ENCODE measurements around the gene PLCG2.
"Not testable (repeated sequence)": the region's sequence is repeated elsewhere in the genome, so short reads cannot be mapped to it uniquely, and the experiment has no call there.

PLCG2 gene

DNA sequence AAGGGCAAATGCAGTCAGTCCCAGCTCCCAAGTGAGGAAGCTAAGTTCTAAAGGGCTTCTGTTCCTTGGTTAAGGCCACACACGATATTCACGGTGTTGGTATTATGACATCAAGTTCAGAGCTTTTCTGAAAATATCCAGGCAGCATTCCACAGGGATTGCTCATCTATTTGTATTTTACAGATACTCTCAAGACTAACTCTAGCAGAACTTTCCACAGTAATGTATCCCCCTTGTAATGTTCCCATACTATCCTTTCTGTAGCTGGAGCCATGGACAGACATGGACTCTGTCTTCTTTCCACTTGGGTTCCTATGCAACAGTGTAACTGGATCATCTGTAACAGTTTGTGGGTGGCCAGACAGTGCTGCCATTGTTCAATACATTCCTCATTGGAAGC is 218.6 kb downstream of the PLCG2 start:
- DNase-seq (ENCODE audit: low read depth): no peak

DNA sequence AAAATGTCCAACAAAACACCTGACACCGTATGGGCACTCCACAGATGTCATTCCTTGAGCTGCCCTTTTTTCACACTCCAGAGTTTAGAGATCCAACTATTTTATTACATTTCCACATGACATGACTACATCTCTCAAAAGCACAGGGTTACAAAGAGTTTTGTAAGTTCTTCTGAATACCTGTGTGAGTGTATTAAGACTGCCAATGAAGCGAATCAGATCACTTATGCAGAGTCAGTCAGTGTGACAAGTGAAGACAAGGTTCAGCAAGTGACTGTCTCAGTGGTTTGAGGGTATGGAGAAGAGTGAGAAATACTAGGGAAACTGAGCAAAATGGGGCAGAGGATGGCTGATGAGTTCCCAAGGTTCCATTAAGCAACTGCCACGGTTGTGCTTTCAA is 223.7 kb downstream of the PLCG2 start:
- no peak for DNase-seq (ENCODE audit: low read depth)

DNA sequence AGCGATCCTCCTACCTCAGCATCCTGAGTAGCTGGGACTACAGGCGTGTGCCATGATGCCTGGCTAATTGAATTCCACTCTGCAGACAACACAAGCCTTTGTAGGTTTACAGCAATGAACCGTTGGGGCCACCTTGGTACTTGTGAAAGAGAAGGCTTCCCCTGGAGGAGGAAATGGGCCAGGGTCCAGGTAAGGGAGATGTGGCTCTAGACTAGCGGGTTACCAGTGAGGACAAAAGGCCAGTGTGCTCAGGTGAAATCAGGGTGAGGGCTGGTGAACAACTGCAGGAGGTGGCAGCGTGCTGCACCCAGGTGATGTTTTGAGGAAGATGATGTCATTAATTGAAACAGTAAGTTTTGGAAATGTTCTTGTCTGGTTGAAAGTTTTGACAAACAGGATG is 225.5 kb downstream of the PLCG2 start:
- DNase-seq (ENCODE audit: low read depth): no peak

DNA sequence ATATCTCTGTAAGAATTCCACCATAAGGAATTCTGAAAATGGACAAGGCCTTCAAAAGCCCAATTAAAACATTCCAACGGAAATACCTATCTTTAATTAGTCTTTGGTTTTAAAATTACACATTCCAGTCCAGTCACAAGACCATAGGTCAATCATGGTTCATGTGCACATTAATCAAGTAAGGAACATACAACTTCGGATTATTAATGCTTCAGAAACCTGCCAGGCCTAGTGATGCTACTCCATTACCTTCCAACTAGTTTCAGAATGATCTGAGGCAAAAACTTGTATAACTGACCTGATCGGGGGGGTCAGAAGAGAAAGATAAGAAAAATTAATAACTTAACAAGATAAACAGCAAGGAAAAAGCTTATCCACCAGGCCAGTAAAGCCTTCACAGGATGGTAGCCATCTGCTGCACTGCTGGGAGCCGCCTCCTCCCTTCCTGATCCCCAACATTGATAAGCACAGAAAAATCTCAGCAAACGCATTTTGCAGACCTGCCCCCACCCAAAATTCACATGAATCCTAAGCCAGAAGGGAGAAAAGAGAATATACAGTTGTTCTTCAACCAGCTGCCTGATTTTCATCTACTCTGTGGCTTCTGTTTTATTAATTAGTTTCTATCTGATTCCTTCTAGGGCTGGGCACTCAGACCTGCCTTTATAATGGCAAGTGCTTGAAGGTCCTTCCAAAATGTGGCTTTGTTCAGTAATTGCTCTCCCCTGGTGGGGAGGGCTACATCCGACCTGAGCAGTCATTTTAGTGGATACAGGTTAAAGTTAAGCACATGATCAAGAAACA is 226.1 kb downstream of the PLCG2 start:
- DNase-seq (ENCODE audit: low read depth): no peak

DNA sequence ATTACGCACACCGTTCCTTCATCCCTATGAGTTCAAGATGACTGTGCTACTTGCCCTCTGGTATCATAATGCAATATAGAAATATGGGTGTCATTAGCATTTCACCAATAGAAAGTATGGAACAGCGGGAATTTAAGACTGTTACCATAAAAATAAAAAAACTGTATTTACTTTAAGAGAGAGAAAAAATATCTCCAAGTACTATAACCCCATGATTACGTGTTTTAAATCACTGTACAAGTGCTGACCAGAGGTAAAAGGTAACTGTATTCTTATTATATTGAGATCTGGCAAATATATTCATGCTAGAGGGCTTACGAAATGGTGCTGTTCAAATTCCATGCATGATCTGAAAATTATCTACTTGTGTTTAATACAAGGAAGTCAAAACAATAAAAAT is 226.9 kb downstream of the PLCG2 start:
- DNase-seq (ENCODE audit: low read depth): no peak

DNA sequence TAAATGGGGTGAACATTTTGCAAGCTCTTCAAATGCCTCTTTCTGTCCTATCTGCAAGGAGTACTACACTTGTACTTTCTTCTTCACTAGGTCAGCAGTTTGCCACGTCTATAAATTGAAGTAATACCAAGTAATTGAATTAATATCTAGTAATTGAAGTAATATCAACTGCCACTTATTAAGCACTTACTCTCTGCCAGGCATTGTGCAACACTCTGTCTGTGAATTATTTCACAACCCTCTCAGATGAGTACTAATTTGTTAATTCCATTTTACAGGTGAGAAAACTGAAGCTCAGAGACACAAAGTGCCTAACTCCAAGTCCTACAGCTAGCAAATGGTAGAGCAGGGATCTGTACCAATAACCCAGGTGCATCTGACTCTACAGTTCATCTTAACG is 228.1 kb downstream of the PLCG2 start:
- DNase-seq (ENCODE audit: low read depth): no peak

DNA sequence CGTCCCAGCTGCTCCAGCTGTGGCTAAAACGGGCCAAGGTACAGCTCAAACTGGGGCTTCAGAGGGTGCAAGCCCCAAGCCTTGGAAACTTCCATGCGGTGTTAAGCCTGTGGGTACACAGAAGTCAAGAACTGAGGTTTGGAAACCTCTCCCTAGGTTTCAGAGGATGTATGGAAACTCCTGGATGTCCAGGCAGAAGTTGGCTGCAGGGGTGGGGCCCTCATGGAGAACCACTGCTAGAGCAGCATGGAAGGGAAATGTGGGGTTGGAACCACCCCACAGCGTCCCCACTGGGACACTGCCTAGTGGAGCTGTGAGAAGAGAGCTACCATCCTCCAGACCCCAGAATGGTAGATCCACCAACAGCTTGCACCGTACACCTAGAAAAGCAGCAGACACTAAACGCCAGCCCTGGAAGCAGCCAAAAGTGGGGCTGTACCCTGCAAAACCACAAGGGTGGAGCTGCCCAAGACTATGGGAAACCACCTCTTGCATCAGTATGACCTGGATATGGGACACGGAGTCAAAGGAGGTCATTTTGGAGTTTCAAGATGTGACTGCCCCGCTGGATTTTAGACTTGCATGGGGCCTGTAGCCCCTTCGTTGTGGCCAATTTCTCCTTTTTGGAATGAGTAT is 230.0 kb downstream of the PLCG2 start:
- no peak for DNase-seq (ENCODE audit: low read depth)

DNA sequence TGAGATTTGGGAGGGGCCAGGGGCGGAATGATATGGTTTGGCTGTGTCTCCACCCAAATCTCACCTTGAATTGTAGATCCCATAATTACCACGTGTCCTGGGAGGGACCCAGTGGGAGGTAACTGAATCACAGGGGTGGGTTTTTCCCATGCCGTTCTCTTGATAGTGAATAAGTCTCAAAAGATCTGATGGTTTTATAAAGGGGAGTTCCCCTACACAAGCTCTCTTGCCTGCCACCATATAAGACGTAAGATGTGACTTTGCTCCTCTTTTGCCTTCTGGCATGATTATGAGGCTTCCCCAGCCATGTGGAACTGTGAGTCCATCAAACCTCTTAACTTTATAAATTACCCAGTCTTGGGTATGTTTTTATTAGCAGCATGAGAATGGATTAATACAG is 230.7 kb downstream of the PLCG2 start:
- DNase-seq (ENCODE audit: low read depth): not testable (repeated sequence)

DNA sequence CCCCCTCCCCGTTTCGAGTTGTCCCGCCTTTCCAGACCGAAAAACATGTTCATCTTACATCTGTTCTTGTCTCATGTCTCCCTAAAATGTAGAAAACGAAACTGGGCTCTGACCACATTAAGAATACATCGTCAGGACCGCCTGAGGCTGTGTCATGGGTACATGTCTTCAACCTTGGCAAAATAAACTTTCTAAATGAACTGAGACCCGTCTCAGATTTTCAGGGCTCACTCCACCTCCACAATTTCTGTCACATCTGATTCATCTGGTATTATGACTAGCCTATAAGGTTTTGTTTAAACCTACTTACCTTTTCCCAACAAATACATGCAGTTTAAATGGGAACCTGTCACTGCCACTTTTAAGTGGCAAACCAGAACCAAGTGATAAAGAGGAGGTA is 231.6 kb downstream of the PLCG2 start:
- DNase-seq (ENCODE audit: low read depth): no peak

DNA sequence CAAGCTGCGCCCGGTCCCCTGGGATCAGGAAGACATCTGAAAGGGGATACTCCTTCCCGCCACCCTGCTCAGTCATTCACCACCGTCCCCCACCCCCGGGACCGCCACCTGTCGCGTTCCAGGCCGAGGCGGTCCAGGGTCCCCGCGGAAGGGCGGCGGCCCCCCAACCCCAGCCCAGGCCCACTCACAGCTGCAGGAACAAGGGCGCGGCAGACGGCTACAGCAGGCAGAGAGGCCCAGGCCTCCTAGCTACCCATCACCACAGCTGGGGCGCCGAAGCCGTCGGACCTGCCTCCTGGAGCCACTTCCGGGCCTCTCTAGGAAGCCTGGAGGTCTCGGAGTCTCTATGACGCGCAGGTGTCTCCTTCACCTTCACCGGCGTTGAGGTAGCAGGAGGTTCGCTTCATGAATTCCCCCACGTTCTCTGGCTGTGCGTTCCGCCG is 232.1 kb downstream of the PLCG2 start, which contains the start of gene SDR42E1:
SDR42E1 (minus strand) TSS at position 272 of the 443 bp plus-strand sequence. CDS start 10,612 bp downstream, outside the sequence.
- peak; percentile 48 for DNase-seq (ENCODE audit: low read depth)
